ENCODE results near the gene CIPC. TPM values are rescaled to one million over a fixed set of nuclear protein-coding genes. Genes with fewer than 3 reads are reported as not detected.

Gene CIPC
- total RNA-seq, 4 donors from 2014 or later = 48.6 to 63.3 (median 54.6) TPM

- TF ChIP-seq CTCF (IDR thresholded peaks at IDR 0.05; ENCODE audit: low read depth) = no peak
These were observed 41.7 kb downstream of the CIPC start for GRCh38 chr14:77139540-77140358.

DNA sequence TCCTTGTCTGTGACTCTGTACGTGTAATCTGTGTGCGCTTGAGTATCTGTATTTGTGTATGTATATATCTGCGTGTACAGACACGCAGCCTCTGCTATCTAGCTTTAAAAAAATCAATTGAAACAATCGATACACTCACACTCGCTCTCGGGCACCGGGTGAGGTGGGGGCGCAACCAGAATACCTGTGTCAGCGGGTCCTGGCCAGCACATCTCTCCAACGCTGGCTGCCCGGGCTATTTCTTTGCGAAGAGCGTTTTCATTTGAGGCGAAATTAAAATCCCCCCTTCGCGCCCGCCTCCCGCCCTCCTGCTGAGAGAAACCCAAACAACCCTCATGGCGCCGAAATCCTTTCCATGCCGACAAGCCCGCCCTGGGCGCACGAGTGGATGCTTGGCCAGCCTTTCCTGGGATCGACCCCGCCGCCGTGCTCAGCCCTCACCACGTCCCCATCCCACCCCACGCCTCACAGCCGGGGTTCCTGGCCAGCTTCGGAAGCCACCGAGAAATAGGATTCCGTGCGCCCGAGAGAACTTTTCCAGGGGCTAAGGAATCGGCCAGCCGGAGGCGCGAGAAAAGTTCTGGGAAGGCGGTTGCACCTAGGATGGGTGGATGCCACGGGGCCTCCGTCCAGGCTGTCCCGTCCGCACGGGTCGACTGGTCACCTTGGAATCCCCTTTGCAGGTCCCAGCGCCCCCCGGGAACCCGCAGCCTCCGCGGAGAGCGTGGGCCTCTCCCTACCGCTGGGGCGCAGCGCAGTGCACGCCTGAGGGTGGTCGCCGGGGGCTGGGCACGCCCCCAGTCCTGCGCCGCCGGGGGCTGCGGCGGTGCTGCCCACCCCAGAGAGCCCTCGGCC lies 42.5 kb downstream of the CIPC start:
- TF ChIP-seq CTCF (IDR thresholded peaks at IDR 0.05; ENCODE audit: low read depth) = no peak

- TF ChIP-seq CTCF (IDR thresholded peaks at IDR 0.05; ENCODE audit: low read depth) = no peak
These were observed 43.4 kb downstream of the CIPC start, which contains the start of gene ZDHHC22 for GRCh38 chr14:77141214-77142004. TSS of gene ZDHHC22 (minus strand) at chr14:77141791. CDS start at chr14:77139738, 2,053 bp downstream.

GRCh38 chr14:77142005-77142800 lies 44.1 kb downstream of the CIPC start:
- no peak for TF ChIP-seq CTCF (IDR thresholded peaks at IDR 0.05; ENCODE audit: low read depth)

DNA sequence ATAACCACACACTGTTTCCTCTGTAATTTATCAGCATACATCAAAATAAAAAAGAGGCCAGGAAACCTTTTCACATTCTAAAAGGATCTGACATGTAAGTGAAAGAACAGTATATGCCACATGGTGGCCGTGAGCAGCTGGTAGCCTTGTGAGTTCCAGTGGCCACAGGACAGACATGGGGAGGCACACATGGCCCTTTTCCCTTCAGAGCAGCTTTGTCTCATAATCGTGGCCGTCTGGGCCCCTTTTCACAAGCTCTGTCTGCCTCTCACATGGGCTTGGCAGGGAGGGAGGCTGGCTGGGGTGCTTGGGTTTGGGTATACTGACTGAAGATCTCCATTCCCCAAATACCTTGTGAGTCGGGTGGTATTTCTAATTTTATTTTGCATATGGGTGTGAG lies 45.0 kb downstream of the CIPC start:
- no peak for TF ChIP-seq CTCF (IDR thresholded peaks at IDR 0.05; ENCODE audit: low read depth)

DNA sequence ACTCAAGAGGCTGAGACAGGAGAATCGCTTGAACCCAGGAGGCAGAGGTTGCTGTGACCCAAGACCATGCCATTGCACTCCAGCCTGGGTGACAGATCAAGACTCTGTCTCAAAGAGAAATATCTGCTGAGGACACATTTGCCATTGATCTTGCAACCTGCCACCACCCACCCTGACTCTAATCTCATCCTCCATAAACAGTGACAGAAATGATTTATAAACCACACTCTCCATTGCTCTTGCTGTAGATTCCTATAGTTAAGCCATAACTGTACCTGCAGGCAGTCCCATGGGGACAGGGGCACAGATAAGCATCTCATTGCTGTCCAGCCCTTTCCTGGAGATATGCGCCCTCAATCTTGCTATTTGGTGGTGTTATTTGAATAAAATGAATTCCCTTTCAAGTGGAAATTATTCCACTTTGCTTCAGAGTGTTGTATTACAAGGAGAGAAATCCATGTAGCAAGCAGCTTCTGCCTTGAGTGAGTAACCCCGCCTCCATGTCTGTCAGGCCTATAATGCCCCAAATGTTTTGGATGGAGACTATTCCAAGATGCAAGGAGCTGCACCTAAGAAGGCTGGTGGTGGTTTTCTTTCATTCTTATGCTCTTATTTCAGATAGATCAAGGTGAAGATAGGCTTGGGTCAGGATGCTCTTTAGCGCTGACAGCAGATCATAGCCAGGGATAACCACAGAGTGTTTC lies 46.5 kb downstream of the CIPC start:
- TF ChIP-seq CTCF (IDR thresholded peaks at IDR 0.05; ENCODE audit: low read depth) = no peak
